AG10803 (cell line): ENCODE results near the gene SLC22A15.

Experiments
- DNase-seq: peaks from one replicate; pipeline ENCODE4 v3.0.0; 2010; ENCODE audit warnings: low read depth
- H3K4me3 ChIP-seq: 2 replicates; pipeline ENCODE4 v1.5.1; 2011; ENCODE audit warnings: mild to moderate bottlenecking, low read length, control low read depth
- CTCF ChIP-seq: conservative IDR thresholded peaks from 2 replicates; pipeline ENCODE4 v1.5.1; 2011; ENCODE audit warnings: mild to moderate bottlenecking, low read length, control low read depth, inconsistent platforms

Gene SLC22A15

GRCh38 chr1:116001739-116002487, 25.6 kb downstream of the SLC22A15 start:
- no peak for DNase-seq
- TF ChIP-seq CTCF: no peak
- H3K4me3 ChIP-seq: no peak overlapping the region

GRCh38 chr1:116002781-116003420, 26.6 kb downstream of the SLC22A15 start:
- no peak for DNase-seq
- no peak overlapping the region for H3K4me3 ChIP-seq
- no peak for TF ChIP-seq CTCF

- no peak for DNase-seq
- H3K4me3 ChIP-seq: no peak overlapping the region
- no peak for TF ChIP-seq CTCF
These were observed 27.5 kb downstream of the SLC22A15 start for GRCh38 chr1:116003823-116004222.

- no peak for TF ChIP-seq CTCF
- H3K4me3 ChIP-seq: no peak overlapping the region
- DNase-seq: no peak
These were observed 30.2 kb downstream of the SLC22A15 start for GRCh38 chr1:116006486-116006964.

GRCh38 chr1:116008656-116009390, 32.5 kb downstream of the SLC22A15 start:
- TF ChIP-seq CTCF: no peak
- no peak for DNase-seq
- no peak overlapping the region for H3K4me3 ChIP-seq

GRCh38 chr1:116012716-116013115, 36.4 kb downstream of the SLC22A15 start:
- TF ChIP-seq CTCF: no peak
- DNase-seq: no peak
- no peak overlapping the region for H3K4me3 ChIP-seq
